Fibroblast of mammary gland (primary cell): Measurements from ENCODE around the gene DTNA.
A peak's percentile ranks its signal among the peaks of the same experiment; 100 is the strongest.
"Not testable (repeated sequence)": the region's sequence is repeated elsewhere in the genome, so short reads cannot be mapped to it uniquely, and the experiment has no call there.

Experiments
- DNase-seq: peaks from one replicate; pipeline ENCODE4 v3.0.0-alpha.2; 2010; ENCODE audit warnings: low read depth
- H3K4me3 ChIP-seq: 2 replicates; pipeline ENCODE4 v1.5.1; 2011; ENCODE audit warnings: low read depth, mild to moderate bottlenecking, low read length, moderate library complexity; ENCODE audit not compliant: control insufficient read depth
- CTCF ChIP-seq: conservative IDR thresholded peaks from 2 replicates; pipeline ENCODE4 v1.5.1; 2011; ENCODE audit warnings: low read depth, low read length, inconsistent platforms; ENCODE audit not compliant: control insufficient read depth, insufficient read depth

Gene DTNA

GRCh38 chr18:34720220-34720619, 10.1 kb downstream of the DTNA start:
- H3K4me3 ChIP-seq, result no peak overlapping the region
- DNase-seq, result no peak
- no peak for TF ChIP-seq CTCF

- no peak overlapping the region for H3K4me3 ChIP-seq
- DNase-seq, result no peak
- peak; percentile 9 for TF ChIP-seq CTCF
These were observed 13.0 kb downstream of the DTNA start for GRCh38 chr18:34723143-34723542.

- DNase-seq, H3K4me3 ChIP-seq: not testable (repeated sequence)
These were observed 15.6 kb downstream of the DTNA start for GRCh38 chr18:34725737-34726136.

- no peak for DNase-seq
- no peak for TF ChIP-seq CTCF
These were observed 16.3 kb downstream of the DTNA start for GRCh38 chr18:34726286-34727004.

GRCh38 chr18:34729264-34729663, 19.2 kb downstream of the DTNA start:
- peak; percentile 54 for TF ChIP-seq CTCF

More at GRCh38 chr18:34726286-34727004, 16.3 kb downstream of the DTNA start:
- H3K4me3 ChIP-seq, result no peak overlapping the region

GRCh38 chr18:34729740-34730355, 19.8 kb downstream of the DTNA start:
- no peak overlapping the region for H3K4me3 ChIP-seq
- TF ChIP-seq CTCF, result no peak
- DNase-seq, result no peak

More at GRCh38 chr18:34729264-34729663, 19.2 kb downstream of the DTNA start:
- DNase-seq, result peak; percentile 37
- no peak overlapping the region for H3K4me3 ChIP-seq

- no peak overlapping the region for H3K4me3 ChIP-seq
- TF ChIP-seq CTCF, result no peak
- DNase-seq, result no peak
These were observed 20.7 kb downstream of the DTNA start for GRCh38 chr18:34730774-34731173.
